MM.1S (cell line): ENCODE data around the gene CYP27C1.
A peak's percentile ranks its signal among the peaks of the same experiment; 100 is the strongest.

Experiments
- DNase-seq: peaks from one replicate; pipeline ENCODE4 v3.0.0-alpha.2; 2015
- H2AFZ ChIP-seq: fragments of 300-600 bp; sonication (generic); 2 replicates; pipeline ENCODE4 v1.6.0; 2016; ENCODE audit warnings: antibody characterized with exemption, low read length
- H3F3A ChIP-seq: fragments of 300-600 bp; sonication (generic); 2 replicates; pipeline ENCODE4 v1.6.1; 2016; ENCODE audit warnings: mild to moderate bottlenecking, antibody characterized with exemption, low read length, moderate library complexity, mixed read lengths; ENCODE audit not compliant: insufficient read depth
- H3K27ac ChIP-seq: fragments of 300-600 bp; sonication (generic); 2 replicates; pipeline ENCODE4 v1.5.1; 2016; ENCODE audit warnings: mild to moderate bottlenecking, low read length
- H3K27me3 ChIP-seq: fragments of 300-600 bp; sonication (generic); replicated peaks from 2 replicates; pipeline ENCODE4 v1.6.0; 2016; ENCODE audit warnings: low read length; ENCODE audit not compliant: insufficient read depth
- H3K36me3 ChIP-seq: fragments of 300-600 bp; sonication (generic); replicated peaks from 2 replicates; pipeline ENCODE4 v1.6.1; 2016; ENCODE audit warnings: mild to moderate bottlenecking, low read length, mixed read lengths; ENCODE audit not compliant: insufficient read depth
- H3K4me1 ChIP-seq: fragments of 300-600 bp; sonication (generic); 2 replicates; pipeline ENCODE4 v1.6.1; 2016; ENCODE audit warnings: low read length, mixed read lengths
- H3K4me2 ChIP-seq: fragments of 300-600 bp; sonication (generic); 2 replicates; pipeline ENCODE4 v1.6.0; 2016; ENCODE audit warnings: low read depth, low read length
- H3K4me3 ChIP-seq: fragments of 300-600 bp; sonication (generic); 2 replicates; pipeline ENCODE4 v1.5.1; 2016; ENCODE audit warnings: low read length, mixed read lengths
- H3K79me2 ChIP-seq: fragments of 300-600 bp; sonication (generic); 2 replicates; pipeline ENCODE4 v1.6.1; 2016; ENCODE audit warnings: mixed run types, low read length, mixed read lengths
- H3K9ac ChIP-seq: fragments of 300-600 bp; sonication (generic); 2 replicates; pipeline ENCODE4 v1.6.1; 2016; ENCODE audit warnings: low read length, mixed read lengths
- H3K9me2 ChIP-seq: fragments of 300-600 bp; sonication (generic); replicated peaks from 2 replicates; pipeline ENCODE4 v1.6.1; 2016; ENCODE audit warnings: mild to moderate bottlenecking, low read length, mixed read lengths; ENCODE audit not compliant: insufficient read depth
- H3K9me3 ChIP-seq: fragments of 300-600 bp; sonication (generic); replicated peaks from 2 replicates; pipeline ENCODE4 v1.6.1; 2016; ENCODE audit warnings: mild to moderate bottlenecking, low read length, mixed read lengths; ENCODE audit not compliant: insufficient read depth
- H4K20me1 ChIP-seq: fragments of 300-600 bp; sonication (generic); 2 replicates; pipeline ENCODE4 v1.6.1; 2016; ENCODE audit warnings: mild to moderate bottlenecking, low read length, moderate library complexity, mixed read lengths; ENCODE audit not compliant: insufficient read depth
- EZH2 ChIP-seq: fragments of 300-600 bp; sonication (generic); optimal IDR thresholded peaks from 2 replicates; pipeline ENCODE3; 2017; ENCODE audit warnings: low read depth, mild to moderate bottlenecking, antibody characterized with exemption, low read length, mixed read lengths
- EZH2phosphoT487 ChIP-seq: fragments of 300-600 bp; sonication (generic); IDR thresholded peaks from 2 replicates; pipeline ENCODE4 v1.6.1; 2018; ENCODE audit warnings: antibody characterized with exemption, low read length
- TF ChIP-seq, protein P1 (sequence below): fragments of 300-600 bp; sonication (generic); IDR thresholded peaks from 2 replicates; pipeline ENCODE4 v1.5.1; 2016; ENCODE audit warnings: antibody characterized with exemption, low read length, mixed read lengths

The CYP27C1 gene

DNA sequence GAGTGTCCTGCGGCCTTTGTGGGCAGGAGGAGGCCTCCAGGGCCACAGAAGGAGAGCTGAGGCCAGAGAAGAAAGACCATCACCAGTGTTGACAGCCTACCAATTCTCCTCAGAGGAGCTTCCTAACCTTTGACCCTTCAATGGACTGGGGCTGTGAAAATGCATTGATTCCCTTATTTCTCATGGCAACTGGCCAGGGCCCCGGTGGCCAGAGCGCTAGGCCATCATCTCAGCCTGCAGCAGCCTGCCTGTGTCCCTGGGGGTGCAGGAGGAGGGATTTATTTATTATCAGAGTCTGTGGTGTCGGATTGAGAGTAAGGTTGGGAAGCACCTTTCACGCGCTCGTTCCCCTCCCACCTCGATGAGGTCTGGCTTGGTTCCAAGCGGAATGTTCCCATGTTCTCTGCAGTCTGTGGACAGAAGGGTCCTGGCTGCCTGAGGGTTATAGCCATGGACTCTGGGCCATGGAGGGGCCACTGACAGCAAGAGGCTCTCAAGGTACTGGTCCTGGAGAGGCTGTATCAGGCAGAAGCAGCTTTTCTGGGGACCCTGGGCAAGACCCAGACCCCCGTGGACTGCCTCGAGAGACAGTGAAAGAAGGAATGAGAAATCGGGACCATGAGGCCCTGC, 53.8 kb downstream of the CYP27C1 start:
- Histone ChIP-seq H3K27me3 (no peaks in the 10 kb centered on the region), H3K4me2 (no peak overlapping the region), H3K9me2 (no peaks in the 10 kb centered on the region), H3K36me3 (no peaks in the 10 kb centered on the region), H3K27ac (no peak overlapping the region), H3K9me3 (no peaks in the 10 kb centered on the region), H3K79me2 (no peaks in the 10 kb centered on the region), H3K4me1 (no peaks in the 10 kb centered on the region), H4K20me1 (no peaks in the 10 kb centered on the region), H3K4me3 (no peak overlapping the region), H2AFZ (no peak overlapping the region), H3K9ac (no peak overlapping the region), H3F3A (no peaks in the 10 kb centered on the region)
- TF ChIP-seq EZH2 (no peak), EZH2phosphoT487 (no peak)
- TF ChIP-seq, protein P1, sequence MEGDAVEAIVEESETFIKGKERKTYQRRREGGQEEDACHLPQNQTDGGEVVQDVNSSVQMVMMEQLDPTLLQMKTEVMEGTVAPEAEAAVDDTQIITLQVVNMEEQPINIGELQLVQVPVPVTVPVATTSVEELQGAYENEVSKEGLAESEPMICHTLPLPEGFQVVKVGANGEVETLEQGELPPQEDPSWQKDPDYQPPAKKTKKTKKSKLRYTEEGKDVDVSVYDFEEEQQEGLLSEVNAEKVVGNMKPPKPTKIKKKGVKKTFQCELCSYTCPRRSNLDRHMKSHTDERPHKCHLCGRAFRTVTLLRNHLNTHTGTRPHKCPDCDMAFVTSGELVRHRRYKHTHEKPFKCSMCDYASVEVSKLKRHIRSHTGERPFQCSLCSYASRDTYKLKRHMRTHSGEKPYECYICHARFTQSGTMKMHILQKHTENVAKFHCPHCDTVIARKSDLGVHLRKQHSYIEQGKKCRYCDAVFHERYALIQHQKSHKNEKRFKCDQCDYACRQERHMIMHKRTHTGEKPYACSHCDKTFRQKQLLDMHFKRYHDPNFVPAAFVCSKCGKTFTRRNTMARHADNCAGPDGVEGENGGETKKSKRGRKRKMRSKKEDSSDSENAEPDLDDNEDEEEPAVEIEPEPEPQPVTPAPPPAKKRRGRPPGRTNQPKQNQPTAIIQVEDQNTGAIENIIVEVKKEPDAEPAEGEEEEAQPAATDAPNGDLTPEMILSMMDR = no peak
- DNase-seq = no peak

DNA sequence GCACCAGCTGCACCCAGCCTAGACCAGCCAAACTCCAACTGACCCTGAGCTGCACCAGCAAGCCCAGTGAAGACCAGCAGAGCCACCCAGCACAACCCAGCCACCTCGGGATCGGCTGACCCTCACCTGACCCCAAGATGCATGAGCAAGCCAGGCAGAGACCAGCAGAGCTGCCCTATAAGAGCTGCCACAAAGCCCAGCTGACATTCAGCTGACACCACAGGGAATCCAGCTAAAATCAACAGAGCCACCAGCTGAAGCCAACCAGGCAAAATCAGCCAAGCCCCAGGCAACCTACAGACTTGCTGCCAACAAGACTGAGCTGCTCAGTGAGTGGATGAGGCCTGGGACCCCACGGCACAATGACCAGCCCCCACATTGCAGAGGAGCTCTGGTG, 54.6 kb downstream of the CYP27C1 start:
- H3F3A ChIP-seq = no peaks in the 10 kb centered on the region
- H3K9me3 ChIP-seq = no peaks in the 10 kb centered on the region
- no peaks in the 10 kb centered on the region for H3K79me2 ChIP-seq
- H3K4me2 ChIP-seq = no peak overlapping the region
- no peak overlapping the region for H3K4me3 ChIP-seq
- TF ChIP-seq EZH2 = no peak
- TF ChIP-seq EZH2phosphoT487 = no peak
- TF ChIP-seq, protein P1 = no peak
- H4K20me1 ChIP-seq = no peaks in the 10 kb centered on the region
- H3K4me1 ChIP-seq = no peaks in the 10 kb centered on the region
- 0 out of 2 replicates have a peak overlapping the region, but pooled peaks have one; percentile 15 for H2AFZ ChIP-seq
- H3K9ac ChIP-seq = no peak overlapping the region
- no peaks in the 10 kb centered on the region for H3K9me2 ChIP-seq
- H3K27ac ChIP-seq = no peak overlapping the region
- H3K27me3 ChIP-seq = no peaks in the 10 kb centered on the region
- DNase-seq = peak; percentile 19
- H3K36me3 ChIP-seq = no peaks in the 10 kb centered on the region

GRCh38 chr2:127164761-127165538, 55.1 kb downstream of the CYP27C1 start:
- Histone ChIP-seq H2AFZ (no peak overlapping the region), H3K4me1 (no peaks in the 10 kb centered on the region), H3K27ac (no peak overlapping the region), H3K9me2 (no peaks in the 10 kb centered on the region), H4K20me1 (no peaks in the 10 kb centered on the region), H3K9ac (no peak overlapping the region), H3K9me3 (no peaks in the 10 kb centered on the region), H3K4me3 (no peak overlapping the region), H3K79me2 (no peaks in the 10 kb centered on the region), H3K36me3 (no peaks in the 10 kb centered on the region), H3K4me2 (no peak overlapping the region), H3K27me3 (no peaks in the 10 kb centered on the region), H3F3A (no peaks in the 10 kb centered on the region)
- no peak for DNase-seq
- TF ChIP-seq EZH2 (no peak), EZH2phosphoT487 (no peak)
- TF ChIP-seq, protein P1 = no peak
